Glutamatergic neuron (in vitro differentiated cells): ENCODE measurements around the gene PLA2G2F. TPM values are rescaled to one million over a fixed set of nuclear protein-coding genes. Genes with fewer than 3 reads are reported as not detected.

Experiments
- DNase-seq: peaks from one replicate; pipeline ENCODE4 v3.0.0; 2022
- H3K27ac Mint-ChIP-seq: one replicate; pipeline ENCODE4 v1.8.0; 2020; ENCODE audit warnings: mild to moderate bottlenecking, mixed read lengths, inconsistent platforms; ENCODE audit not compliant: unreplicated experiment
- H3K27me3 Mint-ChIP-seq: one replicate; pipeline ENCODE4 v1.8.0; 2020; ENCODE audit warnings: mild to moderate bottlenecking, moderate library complexity, mixed read lengths, inconsistent platforms; ENCODE audit not compliant: unreplicated experiment
- H3K36me3 Mint-ChIP-seq: one replicate; pipeline ENCODE4 v1.8.0; 2020; ENCODE audit warnings: mild to moderate bottlenecking, mixed read lengths, inconsistent platforms; ENCODE audit not compliant: unreplicated experiment
- H3K4me1 Mint-ChIP-seq: one replicate; pipeline ENCODE4 v1.8.0; 2020; ENCODE audit warnings: mild to moderate bottlenecking, low read depth, mixed read lengths, inconsistent platforms; ENCODE audit not compliant: unreplicated experiment
- H3K4me3 Mint-ChIP-seq: one replicate; pipeline ENCODE4 v1.8.0; 2020; ENCODE audit warnings: mild to moderate bottlenecking, mixed read lengths, inconsistent platforms; ENCODE audit not compliant: unreplicated experiment
- H3K9me3 Mint-ChIP-seq: one replicate; pipeline ENCODE4 v1.8.0; 2020; ENCODE audit warnings: mild to moderate bottlenecking, moderate library complexity, mixed read lengths, inconsistent platforms; ENCODE audit not compliant: unreplicated experiment
- long read RNA-seq: library from polyadenylated mRNA; unstranded; transcript quantifications from one replicate; pipeline ENCODE4 v2.0.0, GENCODE V29; 2020; ENCODE audit not compliant: unreplicated experiment
- total RNA-seq: library from RNA; stranded (reverse); fragmentation: NEBNext Ultra II Directional; extraction: Animal tissue kit (Norgen Biotek cat#: 25700); gene quantifications from one replicate; pipeline ENCODE4 v1.2.1, GENCODE V29; 2021; ENCODE audit not compliant: unreplicated experiment
- TF ChIP-seq, protein P1 (sequence below): fragments of 200-600 bp; sonication (generic); IDR thresholded peaks from one replicate; pipeline ENCODE4 v1.5.0; 2021; ENCODE audit not compliant: partially characterized antibody, unreplicated experiment

Gene PLA2G2F
- not detected for total RNA-seq
- long read RNA-seq = 0 reads

DNA sequence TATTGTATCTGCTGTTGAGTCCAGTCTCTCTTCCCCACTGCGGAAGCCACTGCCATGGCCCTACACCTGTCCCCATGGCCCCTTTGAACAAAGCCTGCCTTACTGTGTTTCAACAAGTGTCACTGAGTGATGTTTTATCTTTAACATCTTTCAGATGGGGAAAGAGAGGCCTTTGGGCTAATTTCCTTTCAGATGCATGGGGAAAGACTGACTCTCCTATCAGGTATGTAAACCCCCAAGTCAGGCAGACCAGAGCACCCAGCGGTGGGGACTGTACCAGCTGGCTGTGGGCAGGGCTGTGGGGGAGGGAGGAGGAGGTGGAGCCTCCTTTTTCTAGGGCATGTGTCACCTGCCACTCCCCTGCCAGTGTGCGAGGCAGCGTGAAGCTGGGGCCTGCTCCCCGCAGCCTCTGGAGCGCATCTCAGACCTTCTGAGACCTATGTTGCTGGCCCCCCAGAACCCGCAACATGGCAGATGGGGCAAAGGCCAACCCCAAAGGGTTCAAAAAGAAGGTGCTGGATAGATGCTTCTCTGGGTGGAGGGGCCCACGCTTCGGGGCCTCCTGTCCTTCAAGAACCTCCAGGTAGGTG, at the start of gene PLA2G2F:
Gene PLA2G2F, plus strand, starts transcription at position 363 of the 590 bp plus-strand sequence. Its CDS starts 105 bp downstream, at position 468.
- H3K4me1 Mint-ChIP-seq = no peaks in the 10 kb centered on the region
- peaks cover 2% of the 10 kb centered on the region for H3K9me3 Mint-ChIP-seq
- no peak within 1 kb of the TSS for H3K27ac Mint-ChIP-seq
- no peak for DNase-seq
- TF ChIP-seq, protein P1, sequence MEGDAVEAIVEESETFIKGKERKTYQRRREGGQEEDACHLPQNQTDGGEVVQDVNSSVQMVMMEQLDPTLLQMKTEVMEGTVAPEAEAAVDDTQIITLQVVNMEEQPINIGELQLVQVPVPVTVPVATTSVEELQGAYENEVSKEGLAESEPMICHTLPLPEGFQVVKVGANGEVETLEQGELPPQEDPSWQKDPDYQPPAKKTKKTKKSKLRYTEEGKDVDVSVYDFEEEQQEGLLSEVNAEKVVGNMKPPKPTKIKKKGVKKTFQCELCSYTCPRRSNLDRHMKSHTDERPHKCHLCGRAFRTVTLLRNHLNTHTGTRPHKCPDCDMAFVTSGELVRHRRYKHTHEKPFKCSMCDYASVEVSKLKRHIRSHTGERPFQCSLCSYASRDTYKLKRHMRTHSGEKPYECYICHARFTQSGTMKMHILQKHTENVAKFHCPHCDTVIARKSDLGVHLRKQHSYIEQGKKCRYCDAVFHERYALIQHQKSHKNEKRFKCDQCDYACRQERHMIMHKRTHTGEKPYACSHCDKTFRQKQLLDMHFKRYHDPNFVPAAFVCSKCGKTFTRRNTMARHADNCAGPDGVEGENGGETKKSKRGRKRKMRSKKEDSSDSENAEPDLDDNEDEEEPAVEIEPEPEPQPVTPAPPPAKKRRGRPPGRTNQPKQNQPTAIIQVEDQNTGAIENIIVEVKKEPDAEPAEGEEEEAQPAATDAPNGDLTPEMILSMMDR = no peak
- H3K36me3 Mint-ChIP-seq = no peaks in the 10 kb centered on the region
- no peak within 1 kb of the TSS for H3K4me3 Mint-ChIP-seq
- peaks cover 6% of the 10 kb centered on the region for H3K27me3 Mint-ChIP-seq

GRCh38 chr1:20089328-20090077, 49.6 kb upstream of the PLA2G2F start:
- Mint-ChIP-seq H3K9me3 (no peaks in the 10 kb centered on the region), H3K27ac (no peak overlapping the region), H3K27me3 (peaks cover 4% of the 10 kb centered on the region), H3K4me1 (no peaks in the 10 kb centered on the region), H3K36me3 (no peaks in the 10 kb centered on the region), H3K4me3 (no peak overlapping the region)
- TF ChIP-seq, protein P1 = no peak
- DNase-seq = no peak

GRCh38 chr1:20090119-20090518, 49.0 kb upstream of the PLA2G2F start:
- H3K4me1 Mint-ChIP-seq = no peaks in the 10 kb centered on the region
- H3K27ac Mint-ChIP-seq = no peak overlapping the region
- no peak for DNase-seq
- H3K4me3 Mint-ChIP-seq = no peak overlapping the region
- H3K36me3 Mint-ChIP-seq = no peaks in the 10 kb centered on the region
- TF ChIP-seq, protein P1 = no peak
- no peaks in the 10 kb centered on the region for H3K9me3 Mint-ChIP-seq
- peaks cover 4% of the 10 kb centered on the region for H3K27me3 Mint-ChIP-seq

GRCh38 chr1:20090641-20091040, 48.5 kb upstream of the PLA2G2F start:
- Mint-ChIP-seq H3K36me3 (no peaks in the 10 kb centered on the region), H3K4me1 (no peaks in the 10 kb centered on the region), H3K27me3 (peaks cover 4% of the 10 kb centered on the region), H3K27ac (no peak overlapping the region), H3K4me3 (no peak overlapping the region), H3K9me3 (no peaks in the 10 kb centered on the region)
- DNase-seq = no peak
- TF ChIP-seq, protein P1 = no peak

- DNase-seq = no peak
- Mint-ChIP-seq H3K27me3 (peaks cover 6% of the 10 kb centered on the region), H3K4me1 (no peaks in the 10 kb centered on the region), H3K4me3 (no peak overlapping the region), H3K27ac (no peak overlapping the region), H3K36me3 (no peaks in the 10 kb centered on the region), H3K9me3 (peaks cover 5% of the 10 kb centered on the region)
- TF ChIP-seq, protein P1 = no peak
Measured at GRCh38 chr1:20093303-20093702, 45.8 kb upstream of the PLA2G2F start.
